Measurements from ENCODE around the gene RFPL2.
"Not testable (repeated sequence)": the region's sequence is repeated elsewhere in the genome, so short reads cannot be mapped to it uniquely, and the experiment has no call there.

RFPL2 gene

DNA sequence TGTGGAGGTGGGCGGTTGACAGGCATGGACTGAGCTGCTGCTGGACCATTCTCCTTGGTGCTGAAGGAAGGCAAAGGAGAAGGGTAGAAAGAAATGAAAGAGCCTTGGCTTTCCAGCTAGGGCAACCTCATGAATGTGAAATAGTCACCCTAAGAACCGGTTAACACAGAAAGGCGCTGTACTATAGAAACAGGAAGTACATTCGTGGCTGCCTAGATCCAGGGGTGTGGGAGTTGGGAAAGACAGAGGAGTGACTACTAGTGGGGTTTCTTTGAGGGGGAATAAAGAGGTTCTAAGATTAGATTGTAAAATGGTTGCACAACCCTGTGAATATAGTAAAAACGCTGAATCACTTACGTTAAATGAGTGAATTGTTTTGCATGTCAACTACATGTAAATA is 53.2 kb downstream of the RFPL2 start:
- H3K4me2 ChIP-seq (ENCODE audit: low read length); H3K4me1 ChIP-seq; H3K79me2 ChIP-seq; H3K4me3 ChIP-seq (ENCODE audit: low read depth, low read length); H3K9ac ChIP-seq; H2AFZ ChIP-seq; H3K9me3 ChIP-seq (ENCODE audit: control insufficient read depth, low read length); H3K27me3 ChIP-seq (ENCODE audit: control insufficient read depth, insufficient read depth, low read length); H3K36me3 ChIP-seq (ENCODE audit: control insufficient read depth, insufficient read depth, low read length); H3K27ac ChIP-seq: not testable (repeated sequence)

DNA sequence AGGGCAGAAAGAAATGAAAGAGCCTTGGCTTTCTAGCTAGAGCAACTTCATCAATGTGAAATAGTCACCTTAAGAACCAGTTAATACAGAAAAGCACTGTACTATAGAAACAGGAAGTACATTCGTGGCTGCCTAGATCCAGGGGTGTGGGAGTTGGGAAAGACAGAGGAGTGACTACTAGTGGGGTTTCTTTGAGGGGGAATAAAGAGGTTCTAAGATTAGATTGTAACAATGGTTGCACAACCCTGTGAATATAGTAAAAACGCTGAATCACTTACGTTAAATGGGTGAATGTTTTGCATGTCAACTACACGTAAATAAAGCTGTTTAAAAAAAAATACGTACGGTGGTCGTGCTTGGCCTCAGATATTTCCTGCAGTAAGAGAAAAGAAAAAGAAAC is 54.2 kb downstream of the RFPL2 start:
- H3K36me3 ChIP-seq (ENCODE audit: control insufficient read depth, insufficient read depth, low read length); H3K9me3 ChIP-seq (ENCODE audit: control insufficient read depth, low read length); H3K4me2 ChIP-seq (ENCODE audit: low read length); H3K4me3 ChIP-seq (ENCODE audit: low read depth, low read length); H3K9ac ChIP-seq; H3K27ac ChIP-seq; H3K27me3 ChIP-seq (ENCODE audit: control insufficient read depth, insufficient read depth, low read length); H2AFZ ChIP-seq; H3K4me1 ChIP-seq; H3K79me2 ChIP-seq: not testable (repeated sequence)

DNA sequence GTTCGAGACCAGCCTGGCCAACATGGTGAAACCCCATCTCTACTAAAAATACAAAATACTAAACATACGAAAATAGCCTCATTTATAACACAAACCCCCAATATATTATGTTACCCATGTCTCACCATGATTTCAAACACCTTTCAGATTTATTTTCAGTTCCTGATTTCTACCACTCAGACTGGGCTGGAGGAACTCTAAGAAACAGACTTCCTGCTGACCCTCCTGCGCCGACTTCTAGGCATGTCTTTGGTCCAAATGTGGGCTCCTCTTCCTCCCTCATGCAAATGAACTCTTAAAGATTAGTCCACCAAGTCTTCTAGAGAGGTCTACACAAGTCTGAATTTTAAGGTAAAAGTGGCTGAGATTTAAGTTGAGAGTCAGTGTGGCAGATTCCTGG is 56.5 kb downstream of the RFPL2 start:
- not testable (repeated sequence) for H3K9me3 ChIP-seq (ENCODE audit: control insufficient read depth, low read length); H3K4me1 ChIP-seq; H2AFZ ChIP-seq; H3K27me3 ChIP-seq (ENCODE audit: control insufficient read depth, insufficient read depth, low read length); H3K27ac ChIP-seq; H3K36me3 ChIP-seq (ENCODE audit: control insufficient read depth, insufficient read depth, low read length); H3K4me2 ChIP-seq (ENCODE audit: low read length); H3K9ac ChIP-seq; H3K79me2 ChIP-seq; H3K4me3 ChIP-seq (ENCODE audit: low read depth, low read length)

DNA sequence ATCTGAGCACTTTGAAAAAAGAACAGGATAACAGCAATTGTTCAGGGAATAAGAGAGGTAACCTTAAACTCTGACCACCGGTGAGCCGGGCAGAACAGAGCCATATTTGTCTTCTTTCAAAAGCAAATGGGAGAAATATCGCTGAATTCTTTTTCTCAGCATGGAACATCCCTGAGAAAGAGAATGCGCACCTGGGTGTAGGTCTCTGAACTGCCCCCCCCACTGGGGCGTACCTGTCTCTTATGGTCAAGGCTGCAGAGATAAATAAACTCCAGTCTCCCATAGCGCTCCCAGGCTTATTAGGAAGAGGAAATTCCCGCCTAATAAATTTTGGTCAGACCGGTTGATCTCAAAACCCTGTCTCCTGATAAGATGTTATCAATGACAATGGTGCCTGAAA is 57.7 kb downstream of the RFPL2 start:
- not testable (repeated sequence) for H3K27ac ChIP-seq; H3K4me3 ChIP-seq (ENCODE audit: low read depth, low read length); H3K9me3 ChIP-seq (ENCODE audit: control insufficient read depth, low read length); H3K79me2 ChIP-seq; H3K36me3 ChIP-seq (ENCODE audit: control insufficient read depth, insufficient read depth, low read length); H3K27me3 ChIP-seq (ENCODE audit: control insufficient read depth, insufficient read depth, low read length); H3K4me1 ChIP-seq; H3K4me2 ChIP-seq (ENCODE audit: low read length); H3K9ac ChIP-seq; H2AFZ ChIP-seq

DNA sequence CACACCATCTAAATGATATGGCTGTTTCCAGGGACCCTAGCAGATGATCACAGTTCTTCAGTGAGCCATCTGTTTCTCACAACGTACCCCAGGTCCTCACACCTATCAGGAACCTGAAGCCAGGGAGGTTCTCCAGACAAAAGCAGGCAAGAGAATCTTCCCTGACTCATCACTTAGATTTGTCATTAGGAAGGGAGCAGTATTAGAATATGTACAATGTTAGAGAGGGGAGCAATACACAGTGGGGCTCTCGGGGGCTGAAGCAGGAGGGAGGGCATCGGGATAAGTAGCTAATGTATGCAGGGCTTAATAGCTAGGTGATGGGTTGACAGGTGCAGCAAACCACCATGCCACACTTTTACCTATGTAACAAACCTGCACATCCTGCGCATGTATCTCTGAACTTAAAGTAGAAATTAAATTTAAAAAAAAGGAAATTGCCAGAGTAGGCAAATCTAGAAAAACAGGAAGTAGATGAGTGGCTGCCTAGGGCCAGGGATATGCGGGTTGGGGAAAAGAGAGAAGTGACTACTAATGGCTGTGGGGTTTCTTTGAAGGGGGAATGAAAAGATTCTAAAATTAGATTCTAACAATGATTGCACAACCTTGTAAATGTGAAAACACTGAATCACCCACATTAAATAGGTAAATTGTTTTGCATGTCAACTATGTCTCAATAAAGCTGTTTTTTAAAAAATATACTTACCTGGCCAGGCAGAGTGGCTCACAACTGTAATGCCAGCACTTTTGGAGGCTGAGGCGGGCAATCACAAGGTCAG is 60.2 kb downstream of the RFPL2 start:
- Histone ChIP-seq H3K27ac (no peak overlapping the region), H2AFZ (no peak overlapping the region), H3K9me3 (ENCODE audit: control insufficient read depth, low read length) (no peaks in the 10 kb centered on the region), H3K9ac (no peak overlapping the region), H3K27me3 (ENCODE audit: control insufficient read depth, insufficient read depth, low read length) (no peaks in the 10 kb centered on the region), H3K4me2 (ENCODE audit: low read length) (no peak overlapping the region), H3K4me1 (no peaks in the 10 kb centered on the region), H3K36me3 (ENCODE audit: control insufficient read depth, insufficient read depth, low read length) (no peaks in the 10 kb centered on the region), H3K79me2 (no peaks in the 10 kb centered on the region), H3K4me3 (ENCODE audit: low read depth, low read length) (no peak overlapping the region)
- TF ChIP-seq, protein P1, sequence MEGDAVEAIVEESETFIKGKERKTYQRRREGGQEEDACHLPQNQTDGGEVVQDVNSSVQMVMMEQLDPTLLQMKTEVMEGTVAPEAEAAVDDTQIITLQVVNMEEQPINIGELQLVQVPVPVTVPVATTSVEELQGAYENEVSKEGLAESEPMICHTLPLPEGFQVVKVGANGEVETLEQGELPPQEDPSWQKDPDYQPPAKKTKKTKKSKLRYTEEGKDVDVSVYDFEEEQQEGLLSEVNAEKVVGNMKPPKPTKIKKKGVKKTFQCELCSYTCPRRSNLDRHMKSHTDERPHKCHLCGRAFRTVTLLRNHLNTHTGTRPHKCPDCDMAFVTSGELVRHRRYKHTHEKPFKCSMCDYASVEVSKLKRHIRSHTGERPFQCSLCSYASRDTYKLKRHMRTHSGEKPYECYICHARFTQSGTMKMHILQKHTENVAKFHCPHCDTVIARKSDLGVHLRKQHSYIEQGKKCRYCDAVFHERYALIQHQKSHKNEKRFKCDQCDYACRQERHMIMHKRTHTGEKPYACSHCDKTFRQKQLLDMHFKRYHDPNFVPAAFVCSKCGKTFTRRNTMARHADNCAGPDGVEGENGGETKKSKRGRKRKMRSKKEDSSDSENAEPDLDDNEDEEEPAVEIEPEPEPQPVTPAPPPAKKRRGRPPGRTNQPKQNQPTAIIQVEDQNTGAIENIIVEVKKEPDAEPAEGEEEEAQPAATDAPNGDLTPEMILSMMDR (IDR thresholded peaks at IDR 0.05) = no peak

DNA sequence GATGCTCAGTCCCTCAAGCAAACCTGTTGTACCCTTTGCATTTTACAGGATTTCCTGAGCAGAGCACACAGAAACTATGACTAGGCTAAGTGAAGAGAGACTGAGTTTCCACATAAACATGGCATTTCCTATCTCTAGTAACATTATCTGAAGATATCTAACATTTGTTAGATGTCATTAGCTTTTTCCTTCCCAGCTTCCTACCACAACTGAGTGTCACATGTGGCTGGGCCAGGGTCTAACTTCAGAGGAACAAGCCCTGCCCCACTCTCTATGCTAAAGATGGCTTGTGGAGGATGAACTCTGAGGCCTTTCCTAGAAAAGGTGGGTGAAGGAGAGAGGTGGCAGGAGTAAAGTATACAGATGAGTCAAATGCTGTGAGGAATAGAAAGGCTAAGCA is 62.3 kb downstream of the RFPL2 start:
- Histone ChIP-seq H3K27ac (no peak overlapping the region), H3K9ac (no peak overlapping the region)
- TF ChIP-seq, protein P1 (IDR thresholded peaks at IDR 0.05) = no peak

DNA sequence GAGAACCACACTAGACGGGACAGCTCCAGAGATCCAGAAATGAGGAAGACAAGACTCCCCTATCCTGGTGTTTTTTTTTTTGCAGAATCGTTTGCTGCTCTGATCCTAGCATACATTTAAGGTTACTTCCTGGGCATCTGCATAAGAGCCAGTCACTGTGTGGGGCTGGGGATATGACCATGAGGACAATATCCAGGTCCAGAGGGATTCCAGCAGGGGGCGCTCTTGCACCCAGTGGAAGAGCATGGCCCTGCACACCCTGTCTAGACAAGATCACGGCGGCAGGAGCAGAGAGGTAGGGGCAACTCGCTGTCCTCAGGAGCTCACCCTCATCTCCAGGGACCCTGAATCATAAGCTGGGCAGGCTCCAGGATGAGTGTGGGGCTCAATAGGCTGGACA is 64.2 kb downstream of the RFPL2 start:
- not testable (repeated sequence) for H3K36me3 ChIP-seq (ENCODE audit: control insufficient read depth, insufficient read depth, low read length); H3K4me3 ChIP-seq (ENCODE audit: low read depth, low read length); H3K9ac ChIP-seq; H3K79me2 ChIP-seq; H3K27me3 ChIP-seq (ENCODE audit: control insufficient read depth, insufficient read depth, low read length); H3K4me1 ChIP-seq; H3K27ac ChIP-seq; H2AFZ ChIP-seq; H3K9me3 ChIP-seq (ENCODE audit: control insufficient read depth, low read length); H3K4me2 ChIP-seq (ENCODE audit: low read length)

More for the DNA sequence above, 62.3 kb downstream of the RFPL2 start:
- H3K27me3 ChIP-seq (ENCODE audit: control insufficient read depth, insufficient read depth, low read length) = no peaks in the 10 kb centered on the region
- no peaks in the 10 kb centered on the region for H3K36me3 ChIP-seq (ENCODE audit: control insufficient read depth, insufficient read depth, low read length)
- H3K4me3 ChIP-seq (ENCODE audit: low read depth, low read length) = no peak overlapping the region
- no peaks in the 10 kb centered on the region for H3K9me3 ChIP-seq (ENCODE audit: control insufficient read depth, low read length)
- H3K79me2 ChIP-seq = no peaks in the 10 kb centered on the region
- H2AFZ ChIP-seq = no peak overlapping the region
- no peaks in the 10 kb centered on the region for H3K4me1 ChIP-seq
- no peak overlapping the region for H3K4me2 ChIP-seq (ENCODE audit: low read length)
